Activated CD4-positive, alpha-beta T cell treated with anti-CD3 and anti-CD28 coated beads, Interleukin-2, amount 50 U/mL, for 24 hours (primary cell): ENCODE results near the gene BBS9.
"Not testable (repeated sequence)": the region's sequence is repeated elsewhere in the genome, so short reads cannot be mapped to it uniquely, and the experiment has no call there.

Source experiments
- DNase-seq, 2 donors: peaks; one replicate each; pipeline ENCODE4 v3.0.0-alpha.2; 2020; ENCODE audit warnings: low read depth in 1 of 2, low spot score in 1 of 2

BBS9 gene

GRCh38 chr7:33423646-33424020 is 294.3 kb downstream of the BBS9 start:
- peak in 1 of 2 donors; percentile 1 for DNase-seq

- DNase-seq = no peak
Observed at GRCh38 chr7:33425395-33425794, 296.0 kb downstream of the BBS9 start.

- DNase-seq = no peak
Observed at GRCh38 chr7:33425929-33426678, 296.7 kb downstream of the BBS9 start.

GRCh38 chr7:33428415-33428814 is 299.1 kb downstream of the BBS9 start:
- DNase-seq = no peak

GRCh38 chr7:33431543-33431942 is 302.2 kb downstream of the BBS9 start:
- no peak for DNase-seq

- DNase-seq = no peak
Observed at GRCh38 chr7:33432821-33433220, 303.5 kb downstream of the BBS9 start.

- DNase-seq = no peak
Observed at GRCh38 chr7:33433357-33433756, 304.0 kb downstream of the BBS9 start.

GRCh38 chr7:33444511-33444910 is 315.1 kb downstream of the BBS9 start:
- no peak for DNase-seq

GRCh38 chr7:33446551-33446950 is 317.2 kb downstream of the BBS9 start:
- no peak for DNase-seq

- DNase-seq = no peak
Observed at GRCh38 chr7:33448035-33448434, 318.7 kb downstream of the BBS9 start.

- no peak for DNase-seq
Observed at GRCh38 chr7:33449847-33450246, 320.5 kb downstream of the BBS9 start.

GRCh38 chr7:33452805-33453502 is 323.6 kb downstream of the BBS9 start:
- DNase-seq = no peak

- no peak for DNase-seq
Observed at GRCh38 chr7:33457039-33457438, 327.7 kb downstream of the BBS9 start.

GRCh38 chr7:33458581-33458980 is 329.2 kb downstream of the BBS9 start:
- DNase-seq = no peak

GRCh38 chr7:33459340-33459751 is 330.0 kb downstream of the BBS9 start:
- no peak for DNase-seq

- no peak for DNase-seq
Observed at GRCh38 chr7:33463131-33463530, 333.8 kb downstream of the BBS9 start.

- DNase-seq = no peak
Observed at GRCh38 chr7:33466203-33466602, 336.8 kb downstream of the BBS9 start.

GRCh38 chr7:33471636-33472242 is 342.4 kb downstream of the BBS9 start:
- DNase-seq = no peak

- no peak for DNase-seq
Observed at GRCh38 chr7:33472348-33473025, 343.1 kb downstream of the BBS9 start.

GRCh38 chr7:33477719-33478480 is 348.5 kb downstream of the BBS9 start:
- no peak for DNase-seq

GRCh38 chr7:33484476-33484875 is 355.1 kb downstream of the BBS9 start:
- not testable (repeated sequence) for DNase-seq
